Activated CD8-positive, alpha-beta memory T cell treated with anti-CD3 and anti-CD28 coated beads for 4 hours (primary cell): ENCODE data around the gene ZSCAN26.

Experiments
- DNase-seq, 2 donors: peaks; one replicate each; pipeline ENCODE4 v3.0.0-alpha.2; 2020; ENCODE audit warnings: low read depth in 2 of 2

Gene ZSCAN26

GRCh38 chr6:28266962-28267694 is at the start of gene ZSCAN26:
TSS of gene ZSCAN26 (plus strand) at chr6:28267143. CDS start at chr6:28271920, 4,777 bp downstream.
- DNase-seq, result peak; percentile 69 to 74

GRCh38 chr6:28217890-28218289 is 49.1 kb upstream of the ZSCAN26 start:
- no peak for DNase-seq

- DNase-seq, result no peak
Observed at GRCh38 chr6:28218312-28219248, 48.4 kb upstream of the ZSCAN26 start.

- DNase-seq, result no peak
Observed at GRCh38 chr6:28220257-28221133, 46.4 kb upstream of the ZSCAN26 start.

- no peak for DNase-seq
Observed at GRCh38 chr6:28224131-28225055, 42.5 kb upstream of the ZSCAN26 start.

GRCh38 chr6:28225056-28225834 is 41.7 kb upstream of the ZSCAN26 start, which contains the start of gene ZSCAN9:
TSS of gene ZSCAN9 (plus strand) at chr6:28225275. CDS start at chr6:28227085, 1,810 bp downstream.
- no peak for DNase-seq

GRCh38 chr6:28226460-28226859 is 40.5 kb upstream of the ZSCAN26 start:
- no peak for DNase-seq

GRCh38 chr6:28232785-28233184 is 34.2 kb upstream of the ZSCAN26 start:
- no peak for DNase-seq

GRCh38 chr6:28235912-28236452 is 31.0 kb upstream of the ZSCAN26 start:
- no peak for DNase-seq

GRCh38 chr6:28239636-28240035 is 27.3 kb upstream of the ZSCAN26 start:
- no peak for DNase-seq

- DNase-seq, result no peak
Observed at GRCh38 chr6:28240471-28240870, 26.5 kb upstream of the ZSCAN26 start.

- no peak for DNase-seq
Observed at GRCh38 chr6:28243946-28244345, 23.0 kb upstream of the ZSCAN26 start.

- DNase-seq, result no peak
Observed at GRCh38 chr6:28245206-28245941, 21.6 kb upstream of the ZSCAN26 start.

GRCh38 chr6:28248916-28249315 is 18.0 kb upstream of the ZSCAN26 start:
- DNase-seq, result no peak

GRCh38 chr6:28250747-28251146 is 16.2 kb upstream of the ZSCAN26 start:
- DNase-seq, result no peak

GRCh38 chr6:28251661-28252008 is 15.3 kb upstream of the ZSCAN26 start:
- no peak for DNase-seq

- peak; percentile 64 to 66 for DNase-seq
Observed at GRCh38 chr6:28252009-28252975, 14.7 kb upstream of the ZSCAN26 start, which contains the start of gene ZKSCAN4. TSS of gene ZKSCAN4 (minus strand) at chr6:28252269. CDS start at chr6:28251980, 289 bp downstream.

GRCh38 chr6:28254121-28254519 is 12.8 kb upstream of the ZSCAN26 start:
- no peak for DNase-seq
